GM08714 (cell line): ENCODE data around the gene ADRB1.

Source experiments
- H3K4me3 ChIP-seq: fragments of 200-500 bp; sonication (Bioruptor generic); 2 replicates; pipeline ENCODE4 v1.5.1; 2014; ENCODE audit warnings: mild to moderate bottlenecking, low read length, inconsistent platforms
- ZNF274 ChIP-seq: IDR thresholded peaks from 2 replicates; pipeline ENCODE4 v1.6.1; 2012; ENCODE audit warnings: mild to moderate bottlenecking, low read depth, low read length

Gene ADRB1

GRCh38 chr10:114033566-114033965 lies 10.1 kb upstream of the ADRB1 start:
- no peak overlapping the region for H3K4me3 ChIP-seq
- TF ChIP-seq ZNF274: no peak

GRCh38 chr10:114034923-114035645 lies 8.6 kb upstream of the ADRB1 start:
- no peak overlapping the region for H3K4me3 ChIP-seq
- no peak for TF ChIP-seq ZNF274

GRCh38 chr10:114035791-114036190 lies 7.9 kb upstream of the ADRB1 start:
- no peak overlapping the region for H3K4me3 ChIP-seq
- TF ChIP-seq ZNF274: no peak

- H3K4me3 ChIP-seq: no peak overlapping the region
- no peak for TF ChIP-seq ZNF274
These were observed 4.8 kb upstream of the ADRB1 start for GRCh38 chr10:114038819-114039218.

GRCh38 chr10:114041166-114041565 lies 2.5 kb upstream of the ADRB1 start:
- no peak overlapping the region for H3K4me3 ChIP-seq
- no peak for TF ChIP-seq ZNF274

GRCh38 chr10:114042895-114043531 lies 653 bp upstream of the ADRB1 start:
- TF ChIP-seq ZNF274: no peak
- peak overlapping the region; percentile 35; the same call in 1 of the 2 replicates for H3K4me3 ChIP-seq

GRCh38 chr10:114044247-114045135 lies 825 bp downstream of the ADRB1 start:
- H3K4me3 ChIP-seq: peak overlapping the region; percentile 35; the same call in 1 of the 2 replicates
- no peak for TF ChIP-seq ZNF274

GRCh38 chr10:114045136-114046086 lies 1.7 kb downstream of the ADRB1 start:
- H3K4me3 ChIP-seq: peak overlapping the region; percentile 31; the same call in 1 of the 2 replicates
- no peak for TF ChIP-seq ZNF274

GRCh38 chr10:114046087-114046458 lies 2.4 kb downstream of the ADRB1 start:
- no peak for TF ChIP-seq ZNF274
- H3K4me3 ChIP-seq: no peak overlapping the region

- TF ChIP-seq ZNF274: no peak
- H3K4me3 ChIP-seq: no peak overlapping the region
These were observed 4.8 kb downstream of the ADRB1 start for GRCh38 chr10:114048472-114048871.

- H3K4me3 ChIP-seq: no peak overlapping the region
- TF ChIP-seq ZNF274: no peak
These were observed 8.0 kb downstream of the ADRB1 start for GRCh38 chr10:114051714-114052113.

- TF ChIP-seq ZNF274: no peak
- H3K4me3 ChIP-seq: no peak overlapping the region
These were observed 8.6 kb downstream of the ADRB1 start for GRCh38 chr10:114052255-114052654.

GRCh38 chr10:114053946-114054345 lies 10.3 kb downstream of the ADRB1 start:
- no peak overlapping the region for H3K4me3 ChIP-seq
- TF ChIP-seq ZNF274: no peak
